Caco-2 (cell line): Measurements from ENCODE around the gene CTDSP2. TPM values are rescaled to one million over a fixed set of nuclear protein-coding genes. Genes with fewer than 3 reads are reported as not detected.

Experiments used
- BruUV-seq: library from RNA; stranded (reverse); fragments of 400-500 nt; replicated peaks from 2 replicates; lab custom pipeline; 2021; lab: Mats Ljungman, UMichigan
- CTCF ChIA-PET: fragments of 300-600 bp; sonication (Branson Sonifier 250); formaldehyde crosslinking; loops from one replicate; lab custom pipeline; 2022; ENCODE audit warnings: antibody characterized with exemption; lab: Charles Lee
- POLR2A ChIA-PET: fragments of 300-600 bp; sonication (Branson Sonifier 250); formaldehyde crosslinking; loops from one replicate; lab custom pipeline; 2022; ENCODE audit warnings: antibody characterized with exemption; lab: Charles Lee
- DNase-seq, 2 experiments: peaks; one replicate each; pipeline versions ENCODE4 v3.0.0 to v3.0.0-alpha.2; 2020 to 2022
- H3K27me3 ChIP-seq: replicated peaks from 2 replicates; pipeline ENCODE4 v1.6.0; 2011; ENCODE audit warnings: low read length; ENCODE audit not compliant: control insufficient read depth, insufficient read depth
- H3K36me3 ChIP-seq: 2 replicates; pipeline ENCODE4 v1.5.1; 2011; ENCODE audit warnings: low read length; ENCODE audit not compliant: control insufficient read depth, insufficient read depth
- H3K4me1 ChIP-seq: fragments of 250-450 bp; sonication (Bioruptor Pico); 2 replicates; pipeline ENCODE4 v1.5.1; 2020; ENCODE audit warnings: mild to moderate bottlenecking
- H3K4me3 ChIP-seq: 2 replicates; pipeline ENCODE4 v1.5.1; 2011; ENCODE audit warnings: low read depth, mild to moderate bottlenecking, control low read depth, low read length
- H3K9me3 ChIP-seq: fragments of 250-450 bp; sonication (Bioruptor Pico); 2 replicates; pipeline ENCODE4 v1.5.1; 2020; ENCODE audit warnings: mild to moderate bottlenecking, moderate library complexity
- H3K27ac Mint-ChIP-seq: one replicate; pipeline ENCODE4 v1.8.0; 2022; ENCODE audit warnings: mixed read lengths; ENCODE audit not compliant: unreplicated experiment
- H3K27me3 Mint-ChIP-seq: one replicate; pipeline ENCODE4 v1.8.0; 2022; ENCODE audit warnings: mixed read lengths; ENCODE audit not compliant: insufficient read depth, unreplicated experiment
- H3K36me3 Mint-ChIP-seq: one replicate; pipeline ENCODE4 v1.8.0; 2022; ENCODE audit warnings: mild to moderate bottlenecking, mixed read lengths; ENCODE audit not compliant: insufficient read depth, unreplicated experiment
- H3K4me1 Mint-ChIP-seq: one replicate; pipeline ENCODE4 v1.8.0; 2022; ENCODE audit warnings: low read depth, mixed read lengths; ENCODE audit not compliant: unreplicated experiment
- H3K4me3 Mint-ChIP-seq: one replicate; pipeline ENCODE4 v1.8.0; 2022; ENCODE audit warnings: mild to moderate bottlenecking, moderate library complexity, mixed read lengths; ENCODE audit not compliant: unreplicated experiment
- H3K9me3 Mint-ChIP-seq: one replicate; pipeline ENCODE4 v1.8.0; 2022; ENCODE audit warnings: mixed read lengths; ENCODE audit not compliant: unreplicated experiment
- CTCF ChIP-seq, 2 experiments: fragments of 200-600 bp in 1 of 2; IDR thresholded peaks; 1 replicate in 1 of 2; 2 replicates in 1 of 2; pipeline versions ENCODE4 v1.5.1 to v1.8.0; 2011 to 2022; ENCODE audit warnings: antibody characterized with exemption in 1 of 2, control low read depth in 1 of 2, inconsistent platforms in 1 of 2, low read depth in 1 of 2, low read length in 1 of 2, mild to moderate bottlenecking in 1 of 2, moderate library complexity in 1 of 2; ENCODE audit not compliant: insufficient read depth in 1 of 2, severe bottlenecking in 1 of 2, unreplicated experiment in 1 of 2
- intact Hi-C: fragments of 100-400 bp; cut with micrococcal nuclease; formaldehyde crosslinking; loops from one replicate; pipeline ENCODE4 v1.10.0; 2022; ENCODE audit not compliant: unreplicated experiment
- total RNA-seq: library from RNA; stranded (reverse); gene quantifications from 2 replicates; pipeline ENCODE4 v1.2.3, GENCODE V29; 2022

The CTDSP2 gene
- total RNA-seq, 1 experiment from 2014 or later = 117 TPM

GRCh38 chr12:57809425-57809824 lies 37.1 kb downstream of the CTDSP2 start:
- H3K4me3 ChIP-seq = no peak overlapping the region
- Mint-ChIP-seq H3K27ac (no peak overlapping the region), H3K36me3 (peaks cover 6% of the 10 kb centered on the region), H3K4me1 (no peaks in the 10 kb centered on the region), H3K27me3 (no peaks in the 10 kb centered on the region), H3K4me3 (no peak overlapping the region), H3K9me3 (no peaks in the 10 kb centered on the region)
- ChIA-PET CTCF (no interaction called here), POLR2A (no interaction called here)
- H3K36me3 ChIP-seq = no peaks in the 10 kb centered on the region
- H3K9me3 ChIP-seq = no peaks in the 10 kb centered on the region
- no peak for TF ChIP-seq CTCF (IDR thresholded peaks at IDR 0.05; ENCODE audit: insufficient read depth in 1 of 2, low read depth in 1 of 2, low read length in 1 of 2, severe bottlenecking in 1 of 2, unreplicated experiment in 1 of 2)
- no peak for DNase-seq
- H3K4me1 ChIP-seq = no peaks in the 10 kb centered on the region
- no TSS peak for BruUV-seq
- H3K27me3 ChIP-seq = no peaks in the 10 kb centered on the region
- intact Hi-C loops = no loop called here

- ChIA-PET CTCF (no interaction called here), POLR2A (interaction anchor here (0.7 kb wide), 1 partner anchor 90 kb away, joined by 3 read pairs; no protein-coding TSS in a partner anchor)
- no peaks in the 10 kb centered on the region for H3K9me3 Mint-ChIP-seq
- no peaks in the 10 kb centered on the region for H3K4me1 ChIP-seq
- intact Hi-C loops = no loop called here
- H3K36me3 ChIP-seq = no peaks in the 10 kb centered on the region
- no peak for TF ChIP-seq CTCF (IDR thresholded peaks at IDR 0.05; ENCODE audit: insufficient read depth in 1 of 2, low read depth in 1 of 2, low read length in 1 of 2, severe bottlenecking in 1 of 2, unreplicated experiment in 1 of 2)
- H3K4me1 Mint-ChIP-seq = no peaks in the 10 kb centered on the region
- H3K36me3 Mint-ChIP-seq = peaks cover 6% of the 10 kb centered on the region
- no peaks in the 10 kb centered on the region for H3K27me3 Mint-ChIP-seq
- no peaks in the 10 kb centered on the region for H3K27me3 ChIP-seq
- H3K9me3 ChIP-seq = no peaks in the 10 kb centered on the region
- no peak for DNase-seq
- H3K4me3 ChIP-seq = no peak overlapping the region
- no peak overlapping the region for H3K4me3 Mint-ChIP-seq
- no peak overlapping the region for H3K27ac Mint-ChIP-seq
- no TSS peak for BruUV-seq
These were observed 38.2 kb downstream of the CTDSP2 start for GRCh38 chr12:57808351-57808750.

- Histone ChIP-seq H3K36me3 (no peaks in the 10 kb centered on the region), H3K27me3 (no peaks in the 10 kb centered on the region), H3K4me1 (no peaks in the 10 kb centered on the region), H3K9me3 (no peaks in the 10 kb centered on the region), H3K4me3 (no peak overlapping the region)
- Mint-ChIP-seq H3K9me3 (no peaks in the 10 kb centered on the region), H3K4me1 (no peaks in the 10 kb centered on the region), H3K4me3 (no peak overlapping the region), H3K27me3 (no peaks in the 10 kb centered on the region), H3K36me3 (peaks cover 6% of the 10 kb centered on the region), H3K27ac (no peak overlapping the region)
- TF ChIP-seq CTCF (IDR thresholded peaks at IDR 0.05; ENCODE audit: insufficient read depth in 1 of 2, low read depth in 1 of 2, low read length in 1 of 2, severe bottlenecking in 1 of 2, unreplicated experiment in 1 of 2) = no peak
- no TSS peak for BruUV-seq
- CTCF ChIA-PET = no interaction called here
- POLR2A ChIA-PET = no interaction called here
- no peak for DNase-seq
- intact Hi-C loops = no loop called here
These were observed 39.2 kb downstream of the CTDSP2 start for GRCh38 chr12:57807285-57807684.
